Measurements from ENCODE around the gene HTR3A.

- TF ChIP-seq CTCF (conservative IDR thresholded peaks at IDR 0.05 in 1 of 2, IDR thresholded peaks at IDR 0.05 in 1 of 2; ENCODE audit: low read depth in 1 of 2, low read length in 2 of 2) (no peak), EZH2 (IDR thresholded peaks at IDR 0.05; ENCODE audit: low read length, missing control alignments) (no peak)
These were observed 23.7 kb downstream of the HTR3A start for GRCh38 chr11:113998574-113998973.
